HCT116 (cell line): ENCODE measurements around the gene SMARCD1. TPM values are rescaled to one million over a fixed set of nuclear protein-coding genes. Genes with fewer than 3 reads are reported as not detected.

ENCODE experiments used
- ATAC-seq: fragments of 200-7000 bp; cut with Tn5 transposase; 2 replicates; pipeline ENCODE4 v1.9.1; 2020; ENCODE audit warnings: mild to moderate bottlenecking, moderate library complexity
- BruUV-seq: library from RNA; stranded (reverse); fragments of 400-500 nt; replicated peaks from 2 replicates; lab custom pipeline; 2021; lab: Mats Ljungman, UMichigan
- CTCF ChIA-PET: fragments of 300-600 bp; sonication (Branson Sonifier 250); formaldehyde crosslinking; loops from one replicate; lab custom pipeline; 2021; ENCODE audit warnings: antibody characterized with exemption; lab: Charles Lee
- POLR2A ChIA-PET: fragments of 300-600, 350-600 bp; sonication (Branson Sonifier 250); formaldehyde crosslinking; loops from one replicate; lab custom pipeline; 2021; ENCODE audit warnings: antibody characterized with exemption; lab: Charles Lee
- RAD21 ChIA-PET, 2 experiments: fragments of 300-600 bp; sonication (Branson Sonifier 250); formaldehyde crosslinking; loops; one replicate each; lab custom pipeline; 2023; ENCODE audit warnings: low total read pairs in 2 of 2; ENCODE audit not compliant: uncharacterized antibody in 2 of 2, unreplicated experiment in 2 of 2, low non-redundant PET in 1 of 2; lab: Charles Lee
- DNase-seq: peaks from one replicate; pipeline ENCODE4 v3.0.0-alpha.2; 2010; ENCODE audit warnings: low read depth, low spot score
- H2AFZ ChIP-seq: fragments of 200-600 bp; shearing (Covaris generic), sonication (generic); 2 replicates; pipeline ENCODE4 v1.6.1; 2017; ENCODE audit warnings: low read depth, mixed run types, mixed read lengths, antibody characterized with exemption, low read length; ENCODE audit not compliant: poor library complexity, severe bottlenecking
- H3K27ac ChIP-seq: 2 replicates; pipeline ENCODE4 v1.5.1; 2012; ENCODE audit warnings: low read depth, low read length
- H3K27me3 ChIP-seq: fragments of 200-600 bp; sonication (generic); 2 replicates; pipeline ENCODE4 v1.6.1; 2016; ENCODE audit warnings: mixed run types, low read length, mixed read lengths; ENCODE audit not compliant: insufficient read depth
- H3K36me3 ChIP-seq, 2 experiments: fragments of 200-500 bp in 1 of 2; fragments of 200-600 bp in 1 of 2; sonication (Bioruptor generic) in 1 of 2; sonication (generic) in 1 of 2; 2 replicates each; pipeline versions ENCODE4 v1.5.1 to v1.6.1; 2014 to 2016; ENCODE audit warnings: low read length in 2 of 2, inconsistent platforms in 1 of 2, mixed read lengths in 1 of 2, mixed run types in 1 of 2; ENCODE audit not compliant: insufficient read depth in 2 of 2, control insufficient read depth in 1 of 2
- H3K4me1 ChIP-seq, 2 experiments: fragments of 200-600 bp in 1 of 2; sonication (generic) in 1 of 2; 2 replicates each; pipeline versions ENCODE4 v1.5.1 to v1.6.1; 2012 to 2017; ENCODE audit warnings: low read length in 2 of 2, inconsistent platforms in 1 of 2, mild to moderate bottlenecking in 1 of 2, mixed read lengths in 1 of 2, mixed run types in 1 of 2, moderate library complexity in 1 of 2; ENCODE audit not compliant: insufficient read depth in 2 of 2, control insufficient read depth in 1 of 2
- H3K4me2 ChIP-seq: fragments of 200-600 bp; sonication (generic); 2 replicates; pipeline ENCODE4 v1.6.1; 2017; ENCODE audit warnings: mixed run types, low read length, mixed read lengths
- H3K4me3 ChIP-seq, 2 experiments: fragments of 200-600 bp in 1 of 2; sonication (generic) in 1 of 2; replicated peaks in 1 of 2; 2 replicates each; pipeline ENCODE4 v1.5.1; 2011 to 2016; ENCODE audit warnings: low read length in 2 of 2, control low read depth in 1 of 2, low read depth in 1 of 2, mild to moderate bottlenecking in 1 of 2, mixed read lengths in 1 of 2, mixed run types in 1 of 2
- H3K79me2 ChIP-seq: fragments of 200-600 bp; sonication (generic); 2 replicates; pipeline ENCODE4 v1.6.1; 2017; ENCODE audit warnings: mild to moderate bottlenecking, mixed run types, low read length, moderate library complexity, mixed read lengths; ENCODE audit not compliant: insufficient read depth
- H3K9ac ChIP-seq: fragments of 200-600 bp; sonication (generic); 2 replicates; pipeline ENCODE4 v1.6.1; 2016; ENCODE audit warnings: low read length, mixed read lengths
- H3K9me2 ChIP-seq: fragments of 200-600 bp; sonication (generic), shearing (Covaris generic); 2 replicates; pipeline ENCODE4 v1.6.1; 2017; ENCODE audit warnings: mixed run types, mild to moderate bottlenecking, moderate library complexity; ENCODE audit not compliant: insufficient read depth
- H3K9me3 ChIP-seq, 2 experiments: fragments of 200-500 bp in 1 of 2; fragments of 200-600 bp in 1 of 2; sonication (Bioruptor generic) in 1 of 2; sonication (generic) in 1 of 2; 2 replicates each; pipeline ENCODE4 v1.6.1; 2014 to 2017; ENCODE audit warnings: low read length in 2 of 2, mixed read lengths in 2 of 2, inconsistent platforms in 1 of 2, low read depth in 1 of 2, mild to moderate bottlenecking in 1 of 2, mixed run types in 1 of 2, moderate library complexity in 1 of 2; ENCODE audit not compliant: control insufficient read depth in 1 of 2, insufficient read depth in 1 of 2
- H4K20me1 ChIP-seq: fragments of 200-600 bp; sonication (generic), shearing (Covaris generic); 2 replicates; pipeline ENCODE4 v1.6.1; 2017; ENCODE audit warnings: mixed run types, mild to moderate bottlenecking, moderate library complexity; ENCODE audit not compliant: insufficient read depth
- CBX3 ChIP-seq: IDR thresholded peaks from 2 replicates; pipeline ENCODE4 v1.6.1; 2012; ENCODE audit warnings: low read depth
- EGR1 ChIP-seq: IDR thresholded peaks from 2 replicates; pipeline ENCODE4 v1.6.1; 2012; ENCODE audit warnings: low read depth
- EZH2 ChIP-seq: fragments of 200-600 bp; sonication (generic); IDR thresholded peaks from 2 replicates; pipeline ENCODE4 v1.6.1; 2017; ENCODE audit warnings: antibody characterized with exemption, mixed run types
- POLR2A ChIP-seq: IDR thresholded peaks from 2 replicates; pipeline ENCODE4 v1.7.0; 2011; ENCODE audit warnings: borderline replicate concordance; ENCODE audit not compliant: insufficient read depth, insufficient read length; ENCODE audit errors: extremely low read depth
- POLR2AphosphoS5 ChIP-seq: IDR thresholded peaks from 2 replicates; pipeline ENCODE4 v1.6.1; 2011; ENCODE audit warnings: mild to moderate bottlenecking, low read depth, low read length, moderate library complexity
- RAD21 ChIP-seq: IDR thresholded peaks from 2 replicates; pipeline ENCODE4 v1.6.1; 2012; ENCODE audit warnings: low read depth, mild to moderate bottlenecking
- SIN3A ChIP-seq: IDR thresholded peaks from 2 replicates; pipeline ENCODE4 v1.6.1; 2012; ENCODE audit warnings: low read depth
- SRF ChIP-seq: IDR thresholded peaks from 2 replicates; pipeline ENCODE4 v1.6.1; 2012; ENCODE audit warnings: low read depth
- YY1 ChIP-seq: IDR thresholded peaks from 2 replicates; pipeline ENCODE4 v1.6.1; 2011; ENCODE audit warnings: low read length, low read depth, moderate library complexity, mild to moderate bottlenecking; ENCODE audit not compliant: insufficient replicate concordance; ENCODE audit errors: extremely low read depth
- intact Hi-C: fragments of 100-400 bp; cut with micrococcal nuclease; formaldehyde crosslinking; loops from 2 replicates; pipeline ENCODE4 v1.10.0; 2022
- total RNA-seq: library from RNA; stranded (reverse); gene quantifications from one replicate; pipeline ENCODE4 v1.2.1, GENCODE V29; 2021; ENCODE audit not compliant: unreplicated experiment

The SMARCD1 gene
- total RNA-seq, 1 experiment from 2014 or later: 64.8 TPM

DNA sequence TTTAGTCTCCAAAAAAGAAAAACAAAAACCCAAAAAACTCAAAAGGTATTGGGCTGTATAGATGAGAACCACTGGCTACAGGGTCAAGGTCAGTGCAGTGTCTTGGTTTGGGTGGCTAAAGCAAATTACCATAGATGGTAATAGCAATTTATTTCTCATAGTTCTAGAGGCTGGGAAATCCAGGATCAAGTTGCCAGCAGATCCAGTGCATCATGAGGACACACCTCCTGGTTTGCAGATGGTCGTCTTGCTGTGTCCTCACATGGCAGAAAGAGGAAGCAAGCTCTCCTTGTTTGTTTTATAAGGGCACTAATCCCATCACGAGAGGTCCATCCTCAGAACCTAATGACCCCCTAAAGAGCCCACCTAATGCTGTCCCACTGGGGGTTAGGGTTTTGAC is 38.1 kb downstream of the SMARCD1 start:
- Histone ChIP-seq H3K27ac (no peak overlapping the region), H3K4me2 (no peak overlapping the region), H3K9me2 (no peaks in the 10 kb centered on the region), H4K20me1 (no peaks in the 10 kb centered on the region), H3K9me3 (no peaks in the 10 kb centered on the region), H3K36me3 (peaks cover 2 to 13% of the 10 kb centered on the region in 2 experiments; a peak in 2 of 4 replicates), H3K79me2 (peaks cover 12% of the 10 kb centered on the region), H3K9ac (no peak overlapping the region), H3K4me1 (no peaks in the 10 kb centered on the region), H3K4me3 (no peak overlapping the region)
- POLR2A ChIA-PET: no interaction called here
- CTCF ChIA-PET: no interaction called here
- intact Hi-C loops: no loop called here
- RAD21 ChIA-PET: no interaction called here
- no peak for DNase-seq
- BruUV-seq: no TSS peak
- ATAC-seq: no peak
- TF ChIP-seq SRF: no peak
- TF ChIP-seq CBX3: no peak
- TF ChIP-seq POLR2A: no peak
- TF ChIP-seq EGR1: no peak
- TF ChIP-seq POLR2AphosphoS5: no peak
- no peak for TF ChIP-seq YY1
- TF ChIP-seq RAD21: no peak
- no peak for TF ChIP-seq SIN3A
- TF ChIP-seq, all 23 proteins: peak for 0
- no peak overlapping the region for H2AFZ ChIP-seq
- no peaks in the 10 kb centered on the region for H3K27me3 ChIP-seq

- DNase-seq: no peak
- Histone ChIP-seq H3K9me3 (no peaks in the 10 kb centered on the region), H4K20me1 (no peaks in the 10 kb centered on the region), H3K4me3 (no peak overlapping the region), H3K4me2 (no peak overlapping the region), H3K79me2 (no peaks in the 10 kb centered on the region), H3K9me2 (no peaks in the 10 kb centered on the region), H2AFZ (no peak overlapping the region), H3K4me1 (no peaks in the 10 kb centered on the region), H3K36me3 (peaks cover 14 to 22% of the 10 kb centered on the region in 2 experiments), H3K27ac (no peak overlapping the region), H3K9ac (no peak overlapping the region), H3K27me3 (no peaks in the 10 kb centered on the region)
- RAD21 ChIA-PET: no interaction called here
- POLR2A ChIA-PET: no interaction called here
- TF ChIP-seq EZH2: no peak
- no TSS peak for BruUV-seq
- CTCF ChIA-PET: interaction anchor here (0.7 kb wide), 1 partner anchor 16 kb away, joined by 3 read pairs; the partner anchor contains the start of gene COX14
- no peak for ATAC-seq
- intact Hi-C loops: no loop called here
Observed at GRCh38 chr12:50127546-50127945, 42.4 kb downstream of the SMARCD1 start.
